Psoas muscle (tissue), 8 donors: Measurements from ENCODE around the gene IQCE. TPM values are rescaled to one million over a fixed set of nuclear protein-coding genes. Genes with fewer than 3 reads are reported as not detected.

ENCODE experiments used
- ATAC-seq, 4 donors: fragments of 200-7000 bp; cut with Tn5 transposase; one replicate each; pipeline ENCODE4 v1.9.1; 2020; ENCODE audit warnings: moderate library complexity in 3 of 4, mild to moderate bottlenecking in 2 of 4
- DNase-seq, 2 donors: peaks; one replicate each; pipeline ENCODE4 v3.0.0-alpha.2; 2020
- H3K27ac ChIP-seq: fragments of 200-600 bp; one replicate; pipeline ENCODE4 v1.8.0; 2022
- H3K27me3 ChIP-seq, 3 donors: fragments of 200-600 bp in 1 of 3; one replicate each; pipeline versions ENCODE4 v1.6.1 to v1.8.0; 2013 to 2022; ENCODE audit warnings: low read length in 2 of 3, mild to moderate bottlenecking in 2 of 3, moderate library complexity in 1 of 3; ENCODE audit not compliant: insufficient read depth in 3 of 3
- H3K36me3 ChIP-seq, 2 donors: fragments of 200-600 bp in 1 of 2; one replicate each; pipeline versions ENCODE4 v1.6.1 to v1.8.0; 2013 to 2022; ENCODE audit warnings: low read depth in 1 of 2, mild to moderate bottlenecking in 1 of 2, moderate library complexity in 1 of 2; ENCODE audit not compliant: insufficient read depth in 1 of 2
- H3K4me1 ChIP-seq: fragments of 200-600 bp; one replicate; pipeline ENCODE4 v1.8.0; 2022
- H3K4me3 ChIP-seq: fragments of 200-600 bp; one replicate; pipeline ENCODE4 v1.8.0; 2022; ENCODE audit warnings: mild to moderate bottlenecking
- H3K9me3 ChIP-seq: fragments of 200-600 bp; one replicate; pipeline ENCODE4 v1.8.0; 2022
- CTCF ChIP-seq: fragments of 200-600 bp; IDR thresholded peaks from one replicate; pipeline ENCODE4 v1.8.0; 2022; ENCODE audit warnings: antibody characterized with exemption
- WGBS, 3 donors: extraction: QIAGEN DNeasy Blood & Tissue Kit; methylation state at CpG; one replicate each; pipeline versions ENCODE4 v1.1.6 to v1.1.7; 2013; 5-methylcytosine and 5-hydroxymethylcytosine counted together
- intact Hi-C, 2 donors: fragments of 100-400 bp; cut with DNase I; formaldehyde crosslinking; loops; one replicate each; pipeline versions ENCODE4 v1.11.0 to v1.14.2; 2022
- polyA plus RNA-seq, 3 donors: library from polyadenylated mRNA; stranded (reverse); fragments of 200-250 nt; gene quantifications; one replicate each; pipeline ENCODE4 v1.2.3, GENCODE V29; 2013
- total RNA-seq, 4 donors: library from RNA; stranded (reverse); fragmentation: NEBNext Ultra II Directional in 2 of 4; extraction: Animal tissue kit (Norgen Biotek cat#: 25700) in 2 of 4; gene quantifications; one replicate each; pipeline versions ENCODE4 v1.2.1 to v1.2.4, GENCODE V29; 2021 to 2023
- donor health status: healthy with polysubstance abuse.
- donor health status: DM: no; HTN: no; CAD: no; lungs with moderate emphysema.
- donor health status: Bipolar disorder and iron deficiency.
- donor health status: healthy.
- donor health status: DM: yes; HTN: yes; CAD: no.
- donor health status: DM: no; HTN: no; CAD: no.
- donor health status: DM: no; HTN: no; CAD: no.
- donor health status: DM: yes; HTN: yes; CAD: no.

Gene IQCE
- total and polyA plus RNA-seq, 7 donors = 2.4 to 9.6 (median 6.6) TPM

GRCh38 chr7:2654059-2654458 is 95.3 kb downstream of the IQCE start:
- H3K27ac ChIP-seq = no peak overlapping the region
- TF ChIP-seq CTCF = no peak
- peaks cover 0 to 16% of the 10 kb centered on the region in 2 donors for H3K36me3 ChIP-seq
- ATAC-seq (no peak), DNase-seq (no peak)
- intact Hi-C loops = no loop called here
- H3K4me1 ChIP-seq = no peaks in the 10 kb centered on the region
- H3K4me3 ChIP-seq = no peak overlapping the region
- H3K27me3 ChIP-seq = no peaks in the 10 kb centered on the region
- H3K9me3 ChIP-seq = no peaks in the 10 kb centered on the region
- WGBS, 3 donors = 82 to 83% (median 83%) methylated on average over 5 of the region's 5 CpGs

GRCh38 chr7:2655870-2656614 is 97.3 kb downstream of the IQCE start:
- Histone ChIP-seq H3K4me1 (no peaks in the 10 kb centered on the region), H3K27ac (no peak overlapping the region), H3K27me3 (no peaks in the 10 kb centered on the region), H3K36me3 (peaks cover 0 to 13% of the 10 kb centered on the region in 2 donors), H3K4me3 (no peak overlapping the region), H3K9me3 (no peaks in the 10 kb centered on the region)
- DNase-seq = no peak
- intact Hi-C loops = no loop called here
- no peak for TF ChIP-seq CTCF
- WGBS, 3 donors = 91 to 96% (median 92%) methylated on average over 24 to 29 of the region's 29 CpGs
- no peak for ATAC-seq

GRCh38 chr7:2657208-2657607 is 98.4 kb downstream of the IQCE start:
- Histone ChIP-seq H3K27me3 (no peaks in the 10 kb centered on the region), H3K36me3 (peaks cover 0 to 7% of the 10 kb centered on the region in 2 donors), H3K27ac (no peak overlapping the region), H3K9me3 (no peaks in the 10 kb centered on the region), H3K4me3 (no peak overlapping the region), H3K4me1 (no peaks in the 10 kb centered on the region)
- DNase-seq (no peak), ATAC-seq (no peak)
- intact Hi-C loops = no loop called here
- 46 to 95% (median 65%) methylated on average over 2 of the region's 2 CpGs for WGBS, 3 donors
- TF ChIP-seq CTCF = no peak

- H3K9me3 ChIP-seq = no peaks in the 10 kb centered on the region
- H3K27ac ChIP-seq = no peak overlapping the region
- H3K4me1 ChIP-seq = peaks cover 2% of the 10 kb centered on the region
- H3K36me3 ChIP-seq = peaks cover 0 to 7% of the 10 kb centered on the region in 2 donors
- H3K4me3 ChIP-seq = no peak overlapping the region
- 96 to 98% (median 97%) methylated on average over 33 of the region's 33 CpGs for WGBS, 3 donors
- ATAC-seq (no peak), DNase-seq (no peak)
- no peak for TF ChIP-seq CTCF
- no peaks in the 10 kb centered on the region for H3K27me3 ChIP-seq
- intact Hi-C loops = no loop called here
Measured at GRCh38 chr7:2657920-2658671, 99.3 kb downstream of the IQCE start.
